Stimulated activated memory B cell treated with anti-CD40 and anti-IgM and Interleukin-4, amounts not matched to agents 10 μg/mL and 1 μg/mL and 100 μg/mL, for 72 hours (primary cell): ENCODE results near the gene AMOTL2.

Experiments
- ATAC-seq: fragments of 150-1000 bp; cut with Tn5 transposase; 2 replicates; pipeline ENCODE4 v1.10.0; 2021
- H3K27ac Mint-ChIP-seq: one replicate; pipeline ENCODE4 v1.8.0; 2022; ENCODE audit warnings: mild to moderate bottlenecking, mixed read lengths
- H3K27me3 Mint-ChIP-seq: one replicate; pipeline ENCODE4 v1.8.0; 2022; ENCODE audit warnings: mixed read lengths
- H3K36me3 Mint-ChIP-seq: one replicate; pipeline ENCODE4 v1.8.0; 2022; ENCODE audit warnings: mixed read lengths
- H3K4me1 Mint-ChIP-seq: one replicate; pipeline ENCODE4 v1.8.0; 2022; ENCODE audit warnings: mixed read lengths
- H3K4me3 Mint-ChIP-seq: one replicate; pipeline ENCODE4 v1.8.0; 2022; ENCODE audit warnings: mild to moderate bottlenecking, moderate library complexity, mixed read lengths
- H3K9me3 Mint-ChIP-seq: one replicate; pipeline ENCODE4 v1.8.0; 2022; ENCODE audit warnings: mixed read lengths

The AMOTL2 gene

DNA sequence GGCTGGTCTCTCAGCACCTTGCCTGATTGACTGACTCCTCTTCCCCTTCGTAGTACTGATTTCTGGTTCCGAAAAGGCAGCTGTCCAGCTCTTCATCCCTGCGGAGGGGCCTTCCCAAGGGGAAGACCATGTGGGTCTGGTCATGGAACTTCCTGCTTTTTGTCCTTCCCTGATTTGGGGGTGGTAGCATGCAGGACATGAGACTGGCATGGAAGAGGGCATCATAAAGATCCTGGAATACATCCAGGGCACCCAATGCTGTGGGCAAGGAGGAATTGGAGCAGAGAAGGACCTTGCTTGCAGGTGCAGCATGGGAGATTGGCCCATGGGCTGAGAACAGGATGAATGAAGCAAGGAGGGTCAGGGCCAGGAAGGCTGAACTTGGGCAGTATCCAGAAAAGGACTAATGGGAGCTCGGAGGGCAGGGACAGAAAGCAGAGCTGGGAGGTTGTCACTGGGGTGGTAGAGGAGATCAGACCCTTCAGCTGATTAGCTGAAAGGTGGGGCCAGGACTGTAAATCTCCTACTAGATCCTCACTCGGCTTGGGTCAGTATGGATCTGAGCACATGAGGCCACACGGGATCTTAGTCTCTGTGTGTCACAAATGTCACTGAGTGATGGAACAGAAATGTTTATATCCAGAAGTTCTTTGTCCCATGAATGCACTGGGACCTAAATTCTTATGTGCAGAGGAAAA is 59.5 kb downstream of the AMOTL2 start:
- H3K9me3 Mint-ChIP-seq = no peaks in the 10 kb centered on the region
- no peak overlapping the region for H3K4me3 Mint-ChIP-seq
- H3K27me3 Mint-ChIP-seq = peaks cover 58% of the 10 kb centered on the region
- H3K36me3 Mint-ChIP-seq = no peaks in the 10 kb centered on the region
- H3K4me1 Mint-ChIP-seq = peaks cover 6% of the 10 kb centered on the region
- no peak overlapping the region for H3K27ac Mint-ChIP-seq
- no peak for ATAC-seq

DNA sequence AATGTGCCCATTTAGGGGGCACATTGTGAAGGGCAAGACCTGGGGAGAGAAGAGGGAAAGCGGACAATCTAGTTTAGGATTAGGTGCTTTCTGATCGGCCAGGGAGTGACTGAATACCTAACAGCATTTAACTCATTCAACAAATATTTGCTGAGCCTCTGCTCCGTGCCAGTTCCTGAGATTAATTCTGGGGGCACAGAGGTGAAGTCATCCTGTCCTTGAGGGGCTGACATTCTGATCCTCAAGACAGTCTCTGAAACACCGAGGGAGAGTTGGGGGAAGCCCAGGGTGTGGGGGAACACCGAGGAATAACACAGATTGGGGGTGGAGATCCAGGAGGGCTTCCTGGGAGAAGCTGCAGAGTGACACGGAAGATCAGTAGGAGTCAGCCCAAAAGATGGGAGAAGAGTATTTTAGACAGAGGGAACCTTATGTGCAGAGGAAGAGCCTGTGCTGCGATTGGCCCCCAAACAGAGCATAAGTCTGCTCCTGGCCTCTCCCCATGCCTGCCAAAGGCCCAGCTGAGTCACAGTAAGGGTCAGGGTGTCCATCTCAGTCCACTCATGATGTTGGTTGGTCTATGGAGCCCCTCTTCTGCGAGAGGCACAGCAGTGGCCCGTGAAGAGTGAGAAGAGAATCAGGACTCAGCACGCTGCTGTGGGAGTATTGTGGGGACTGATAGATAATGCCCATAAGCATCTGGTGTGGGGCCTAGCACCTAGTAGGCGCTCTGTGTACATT is 60.2 kb downstream of the AMOTL2 start:
- H3K27ac Mint-ChIP-seq = no peak overlapping the region
- H3K9me3 Mint-ChIP-seq = no peaks in the 10 kb centered on the region
- peaks cover 58% of the 10 kb centered on the region for H3K27me3 Mint-ChIP-seq
- no peaks in the 10 kb centered on the region for H3K36me3 Mint-ChIP-seq
- no peak for ATAC-seq
- peaks cover 6% of the 10 kb centered on the region for H3K4me1 Mint-ChIP-seq
- H3K4me3 Mint-ChIP-seq = no peak overlapping the region

DNA sequence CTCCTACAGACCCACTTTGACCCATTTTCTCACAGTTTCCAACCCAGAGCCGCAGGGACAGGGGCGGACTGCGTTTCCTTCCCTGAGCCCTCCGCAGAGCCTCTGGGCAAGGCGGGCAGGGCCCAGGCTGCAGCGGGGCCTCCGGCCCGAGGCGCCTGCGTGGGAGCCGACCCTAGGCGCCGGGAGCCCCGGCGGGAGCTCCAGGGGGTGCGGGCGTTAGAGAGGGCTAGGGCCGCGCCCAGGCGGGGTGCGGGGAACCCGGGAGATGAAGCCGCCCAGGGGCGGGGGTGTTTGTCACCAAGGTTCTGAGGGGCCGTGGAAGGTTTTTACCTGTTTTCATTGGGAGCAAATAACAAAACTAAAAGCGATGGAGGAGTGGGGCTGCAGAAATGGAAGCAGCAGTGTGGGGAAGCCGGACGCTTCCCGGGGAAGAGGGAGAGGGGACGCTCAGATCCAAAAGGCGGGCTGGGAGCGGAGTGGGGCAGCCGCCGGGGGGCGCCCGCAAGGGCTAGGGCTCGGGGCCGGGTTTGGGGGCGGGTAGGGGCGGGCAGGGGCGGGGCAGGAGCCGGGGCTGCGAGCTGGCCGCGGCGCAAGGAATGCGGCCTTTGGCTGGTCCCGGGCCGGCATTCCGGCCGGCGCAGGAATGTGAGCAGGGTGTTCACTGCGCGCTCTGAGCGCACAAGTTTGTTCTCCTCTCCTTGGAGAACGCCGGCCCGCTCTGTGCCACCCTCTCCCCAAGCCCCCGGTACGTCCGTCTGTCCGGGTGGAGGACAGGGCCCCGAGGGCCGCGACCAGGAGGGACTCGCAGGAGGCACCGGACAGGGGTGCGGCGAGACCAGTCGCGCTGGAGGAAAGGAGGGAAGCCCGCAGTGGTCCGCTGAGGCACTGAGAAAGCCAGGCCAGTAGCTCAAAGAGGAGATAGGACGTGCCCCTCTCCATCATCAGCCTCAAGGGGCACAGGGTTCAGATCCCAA is 61.1 kb downstream of the AMOTL2 start:
- H3K27ac Mint-ChIP-seq = peak overlapping the region; percentile 53
- H3K9me3 Mint-ChIP-seq = no peaks in the 10 kb centered on the region
- peaks cover 60% of the 10 kb centered on the region for H3K27me3 Mint-ChIP-seq
- no peaks in the 10 kb centered on the region for H3K36me3 Mint-ChIP-seq
- H3K4me3 Mint-ChIP-seq = peak overlapping the region; percentile 72
- no peak for ATAC-seq
- H3K4me1 Mint-ChIP-seq = peaks cover 9% of the 10 kb centered on the region

DNA sequence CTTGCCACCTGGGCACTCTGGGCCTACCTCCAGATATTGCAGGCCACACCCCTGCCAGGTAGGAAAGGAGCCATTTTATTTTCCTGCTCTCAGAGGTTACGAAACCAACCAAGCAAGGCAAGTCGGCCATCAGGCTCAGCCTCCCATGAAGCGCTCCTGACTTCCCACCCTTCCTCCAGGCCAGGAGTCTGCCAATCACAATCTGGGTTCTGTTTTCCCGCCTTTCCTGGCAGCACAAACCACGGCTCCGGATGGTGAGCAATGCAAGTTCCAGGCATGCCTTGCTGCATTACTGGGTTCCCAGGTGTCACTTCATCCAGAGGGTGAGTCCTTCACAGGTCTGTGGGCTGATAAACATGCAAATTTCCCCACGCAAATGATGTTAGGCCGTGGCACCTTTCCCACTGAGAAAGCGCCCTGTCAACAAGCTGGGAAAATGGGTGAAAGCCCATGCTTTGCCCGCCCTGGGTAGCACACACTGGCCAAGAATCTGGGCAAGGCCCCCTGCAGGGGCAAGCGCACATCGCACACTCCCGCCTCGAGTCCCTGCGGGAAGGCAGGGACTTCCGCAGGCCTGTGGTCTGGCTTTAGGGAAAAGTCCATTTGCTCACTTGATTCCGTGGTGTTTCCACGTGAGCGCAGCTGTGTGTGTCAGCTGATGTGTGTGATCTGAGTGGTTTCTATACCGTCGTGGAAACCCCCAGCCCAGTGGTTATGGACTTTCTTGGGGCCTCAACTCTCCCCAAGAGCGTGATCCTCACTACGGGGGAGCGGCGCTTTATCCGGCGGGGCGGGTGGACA is 62.0 kb downstream of the AMOTL2 start:
- H3K27ac Mint-ChIP-seq = peak overlapping the region; percentile 53
- H3K9me3 Mint-ChIP-seq = no peaks in the 10 kb centered on the region
- H3K4me1 Mint-ChIP-seq = peaks cover 15% of the 10 kb centered on the region
- peaks cover 65% of the 10 kb centered on the region for H3K27me3 Mint-ChIP-seq
- no peaks in the 10 kb centered on the region for H3K36me3 Mint-ChIP-seq
- H3K4me3 Mint-ChIP-seq = peak overlapping the region; percentile 72
- peak; percentile 69 for ATAC-seq

- no peak overlapping the region for H3K27ac Mint-ChIP-seq
- ATAC-seq = no peak
- peaks cover 71% of the 10 kb centered on the region for H3K27me3 Mint-ChIP-seq
- no peak overlapping the region for H3K4me3 Mint-ChIP-seq
- no peaks in the 10 kb centered on the region for H3K9me3 Mint-ChIP-seq
- peaks cover 15% of the 10 kb centered on the region for H3K4me1 Mint-ChIP-seq
- no peaks in the 10 kb centered on the region for H3K36me3 Mint-ChIP-seq
Measured at GRCh38 chr3:134311693-134312071, 62.6 kb downstream of the AMOTL2 start.

GRCh38 chr3:134311265-134311664 is 63.0 kb downstream of the AMOTL2 start:
- Mint-ChIP-seq H3K4me1 (peaks cover 15% of the 10 kb centered on the region), H3K9me3 (no peaks in the 10 kb centered on the region), H3K27me3 (peaks cover 74% of the 10 kb centered on the region), H3K27ac (no peak overlapping the region), H3K36me3 (no peaks in the 10 kb centered on the region), H3K4me3 (no peak overlapping the region)
- no peak for ATAC-seq

- no peaks in the 10 kb centered on the region for H3K9me3 Mint-ChIP-seq
- H3K4me3 Mint-ChIP-seq = no peak overlapping the region
- no peak overlapping the region for H3K27ac Mint-ChIP-seq
- H3K4me1 Mint-ChIP-seq = peaks cover 9% of the 10 kb centered on the region
- H3K36me3 Mint-ChIP-seq = no peaks in the 10 kb centered on the region
- no peak for ATAC-seq
- peaks cover 75% of the 10 kb centered on the region for H3K27me3 Mint-ChIP-seq
Measured at GRCh38 chr3:134309987-134310700, 64.1 kb downstream of the AMOTL2 start.

GRCh38 chr3:134308350-134308891 is 65.8 kb downstream of the AMOTL2 start:
- ATAC-seq = peak; percentile 51
- H3K27ac Mint-ChIP-seq = no peak overlapping the region
- H3K4me1 Mint-ChIP-seq = peaks cover 9% of the 10 kb centered on the region
- peaks cover 64% of the 10 kb centered on the region for H3K27me3 Mint-ChIP-seq
- H3K9me3 Mint-ChIP-seq = no peaks in the 10 kb centered on the region
- H3K36me3 Mint-ChIP-seq = no peaks in the 10 kb centered on the region
- peak overlapping the region; percentile 28 for H3K4me3 Mint-ChIP-seq

DNA sequence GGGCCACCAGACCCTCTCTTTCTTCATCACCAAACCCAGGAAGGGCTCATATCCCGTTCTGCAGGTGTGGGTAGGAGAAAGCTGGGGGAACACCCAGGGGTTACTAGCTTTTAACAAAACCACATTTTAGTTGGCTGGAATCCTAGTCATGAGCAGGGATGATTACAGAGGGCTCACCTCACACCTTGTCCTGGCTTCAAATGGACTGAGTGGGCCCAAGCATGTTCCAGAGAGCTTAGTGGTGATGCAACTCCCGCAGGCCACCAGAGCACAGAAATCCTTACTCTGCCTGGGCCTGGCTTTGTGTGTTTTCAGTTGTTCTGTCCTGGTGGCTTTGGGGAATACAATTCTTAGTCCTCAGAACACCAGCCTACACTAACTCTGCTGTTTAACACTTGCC is 66.8 kb downstream of the AMOTL2 start:
- H3K27ac Mint-ChIP-seq = no peak overlapping the region
- peaks cover 9% of the 10 kb centered on the region for H3K4me1 Mint-ChIP-seq
- peaks cover 54% of the 10 kb centered on the region for H3K27me3 Mint-ChIP-seq
- no peaks in the 10 kb centered on the region for H3K36me3 Mint-ChIP-seq
- H3K4me3 Mint-ChIP-seq = no peak overlapping the region
- ATAC-seq = no peak
- no peaks in the 10 kb centered on the region for H3K9me3 Mint-ChIP-seq

- Mint-ChIP-seq H3K4me1 (peaks cover 9% of the 10 kb centered on the region), H3K27me3 (peaks cover 43% of the 10 kb centered on the region), H3K27ac (no peak overlapping the region), H3K4me3 (no peak overlapping the region), H3K36me3 (no peaks in the 10 kb centered on the region), H3K9me3 (no peaks in the 10 kb centered on the region)
- no peak for ATAC-seq
Measured at GRCh38 chr3:134306320-134306719, 67.9 kb downstream of the AMOTL2 start.
